ENCODE data around the gene PRELID2. TPM values are rescaled to one million over a fixed set of nuclear protein-coding genes. Genes with fewer than 3 reads are reported as not detected.

The PRELID2 gene
- total and polyA plus RNA-seq, 2 experiments from 2014 or later: 15.6 to 24.7 TPM

DNA sequence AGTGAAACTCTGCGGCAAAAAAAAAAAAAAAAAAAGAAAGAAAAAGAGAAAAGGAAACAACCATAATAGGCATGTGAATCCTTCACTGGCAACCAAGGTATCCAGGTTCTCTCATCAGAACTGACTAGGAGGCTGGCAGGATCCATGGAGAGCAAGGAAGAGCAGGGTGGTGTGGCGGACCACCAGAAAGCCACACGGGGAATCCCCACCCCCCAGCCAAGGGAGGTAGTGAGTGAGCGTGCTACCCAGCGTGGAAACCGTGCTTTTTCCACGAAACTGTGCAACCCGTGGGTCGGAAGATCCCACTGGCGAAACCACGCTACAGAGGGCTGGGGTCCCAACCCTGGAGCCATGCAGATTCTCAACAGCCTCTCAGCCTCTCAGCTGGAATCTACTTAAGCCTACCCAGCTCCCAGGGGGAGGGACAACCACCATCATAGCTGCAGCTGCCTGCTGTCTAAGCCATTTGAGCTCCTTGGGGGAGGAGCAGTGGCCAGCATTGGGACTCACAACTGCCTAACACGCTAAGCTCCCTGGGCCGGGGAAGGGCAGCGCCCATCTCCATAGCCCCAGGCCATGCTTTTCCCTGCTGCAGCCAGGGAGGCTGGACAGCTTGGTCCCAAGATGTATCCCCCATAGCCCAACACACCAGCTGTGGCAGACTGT, 91.6 kb downstream of the PRELID2 start:
- WGBS (ENCODE audit: low lambda C conversion rate, missing lambda C conversion rate): 97% methylated on average over 14 of the region's 14 CpGs
- no peaks in the 10 kb centered on the region for H3K9me3 ChIP-seq (ENCODE audit: low read depth)
- no peak overlapping the region for H3K4me2 ChIP-seq
- DNase-seq (ENCODE audit: low spot score): no peak
- TF ChIP-seq EZH2 (IDR thresholded peaks at IDR 0.05; ENCODE audit: borderline replicate concordance) (no peak), EZH2phosphoT487 (IDR thresholded peaks at IDR 0.05; ENCODE audit: low read depth, severe bottlenecking, unreplicated experiment) (no peak)
- TF ChIP-seq, protein P1, sequence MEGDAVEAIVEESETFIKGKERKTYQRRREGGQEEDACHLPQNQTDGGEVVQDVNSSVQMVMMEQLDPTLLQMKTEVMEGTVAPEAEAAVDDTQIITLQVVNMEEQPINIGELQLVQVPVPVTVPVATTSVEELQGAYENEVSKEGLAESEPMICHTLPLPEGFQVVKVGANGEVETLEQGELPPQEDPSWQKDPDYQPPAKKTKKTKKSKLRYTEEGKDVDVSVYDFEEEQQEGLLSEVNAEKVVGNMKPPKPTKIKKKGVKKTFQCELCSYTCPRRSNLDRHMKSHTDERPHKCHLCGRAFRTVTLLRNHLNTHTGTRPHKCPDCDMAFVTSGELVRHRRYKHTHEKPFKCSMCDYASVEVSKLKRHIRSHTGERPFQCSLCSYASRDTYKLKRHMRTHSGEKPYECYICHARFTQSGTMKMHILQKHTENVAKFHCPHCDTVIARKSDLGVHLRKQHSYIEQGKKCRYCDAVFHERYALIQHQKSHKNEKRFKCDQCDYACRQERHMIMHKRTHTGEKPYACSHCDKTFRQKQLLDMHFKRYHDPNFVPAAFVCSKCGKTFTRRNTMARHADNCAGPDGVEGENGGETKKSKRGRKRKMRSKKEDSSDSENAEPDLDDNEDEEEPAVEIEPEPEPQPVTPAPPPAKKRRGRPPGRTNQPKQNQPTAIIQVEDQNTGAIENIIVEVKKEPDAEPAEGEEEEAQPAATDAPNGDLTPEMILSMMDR (IDR thresholded peaks at IDR 0.05; ENCODE audit: poor library complexity): no peak
- no peak overlapping the region for H3K4me3 ChIP-seq
- no peaks in the 10 kb centered on the region for H3K79me2 ChIP-seq
- no peaks in the 10 kb centered on the region for H4K20me1 ChIP-seq (ENCODE audit: insufficient read depth, poor library complexity, severe bottlenecking)
- H3K27ac ChIP-seq: no peak overlapping the region
- no peaks in the 10 kb centered on the region for H3K4me1 ChIP-seq (ENCODE audit: insufficient read depth)
- H3K27me3 ChIP-seq: no peaks in the 10 kb centered on the region
- no peaks in the 10 kb centered on the region for H3K9me2 ChIP-seq (replicated peaks; ENCODE audit: insufficient read depth)
- H3K36me3 ChIP-seq (replicated peaks; ENCODE audit: insufficient read depth, low read depth): no peaks in the 10 kb centered on the region
- H2AFZ ChIP-seq: no peak overlapping the region

- H3K27ac ChIP-seq: no peak overlapping the region
- H3K4me1 ChIP-seq (ENCODE audit: insufficient read depth): no peaks in the 10 kb centered on the region
- H3K9me2 ChIP-seq (replicated peaks; ENCODE audit: insufficient read depth): no peaks in the 10 kb centered on the region
- TF ChIP-seq, protein P1 (IDR thresholded peaks at IDR 0.05; ENCODE audit: poor library complexity): no peak
- no peak for TF ChIP-seq EZH2 (IDR thresholded peaks at IDR 0.05; ENCODE audit: borderline replicate concordance)
- no peak for TF ChIP-seq EZH2phosphoT487 (IDR thresholded peaks at IDR 0.05; ENCODE audit: low read depth, severe bottlenecking, unreplicated experiment)
- no peaks in the 10 kb centered on the region for H3K79me2 ChIP-seq
- no peaks in the 10 kb centered on the region for H3K9me3 ChIP-seq (ENCODE audit: low read depth)
- H4K20me1 ChIP-seq (ENCODE audit: insufficient read depth, poor library complexity, severe bottlenecking): no peaks in the 10 kb centered on the region
- H2AFZ ChIP-seq: no peak overlapping the region
- H3K36me3 ChIP-seq (replicated peaks; ENCODE audit: insufficient read depth, low read depth): no peaks in the 10 kb centered on the region
- H3K27me3 ChIP-seq: no peaks in the 10 kb centered on the region
- no peak overlapping the region for H3K4me3 ChIP-seq
- no peak overlapping the region for H3K4me2 ChIP-seq
- no peak for DNase-seq (ENCODE audit: low spot score)
Observed at GRCh38 chr5:145739843-145740242, 95.3 kb downstream of the PRELID2 start.

- Histone ChIP-seq H3K27me3 (no peaks in the 10 kb centered on the region), H4K20me1 (ENCODE audit: insufficient read depth, poor library complexity, severe bottlenecking) (no peaks in the 10 kb centered on the region), H3K79me2 (no peaks in the 10 kb centered on the region), H3K9me3 (ENCODE audit: low read depth) (no peaks in the 10 kb centered on the region), H3K4me2 (no peak overlapping the region), H3K4me1 (ENCODE audit: insufficient read depth) (no peaks in the 10 kb centered on the region), H3K9me2 (replicated peaks; ENCODE audit: insufficient read depth) (no peaks in the 10 kb centered on the region), H3K4me3 (no peak overlapping the region), H3K36me3 (replicated peaks; ENCODE audit: insufficient read depth, low read depth) (no peaks in the 10 kb centered on the region), H2AFZ (no peak overlapping the region), H3K27ac (no peak overlapping the region)
- TF ChIP-seq, protein P1 (IDR thresholded peaks at IDR 0.05; ENCODE audit: poor library complexity): no peak
- no peak for TF ChIP-seq EZH2phosphoT487 (IDR thresholded peaks at IDR 0.05; ENCODE audit: low read depth, severe bottlenecking, unreplicated experiment)
- no peak for TF ChIP-seq EZH2 (IDR thresholded peaks at IDR 0.05; ENCODE audit: borderline replicate concordance)
- DNase-seq (ENCODE audit: low spot score): no peak
Observed at GRCh38 chr5:145738227-145738626, 96.9 kb downstream of the PRELID2 start.

Measured in hepatocyte (in vitro differentiated cells).